NT2/D1 (cell line): ENCODE data around the gene ORAI2.
"Not testable (repeated sequence)": the region's sequence is repeated elsewhere in the genome, so short reads cannot be mapped to it uniquely, and the experiment has no call there.

Experiments used
- SUZ12 ChIP-seq: IDR thresholded peaks from 2 replicates; pipeline ENCODE4 v1.6.1; 2011; ENCODE audit not compliant: insufficient read length, insufficient read depth; ENCODE audit errors: extremely low read depth
- YY1 ChIP-seq: IDR thresholded peaks from 2 replicates; pipeline ENCODE4 v1.6.1; 2011; ENCODE audit not compliant: insufficient read length, insufficient read depth
- ZNF274 ChIP-seq: IDR thresholded peaks from 2 replicates; pipeline ENCODE4 v1.6.1; 2011; ENCODE audit warnings: mild to moderate bottlenecking, low read depth, low read length

- not testable (repeated sequence) for TF ChIP-seq SUZ12, ZNF274, YY1
These were observed 57.2 kb downstream of the ORAI2 start for GRCh38 chr7:102490529-102491075.
